GM12878 (cell line): ENCODE measurements around the gene MLPH. TPM values are rescaled to one million over a fixed set of nuclear protein-coding genes. Genes with fewer than 3 reads are reported as not detected.

ENCODE experiments used
- ATAC-seq: fragments of 200-7000 bp; cut with Tn5 transposase; 3 replicates; pipeline ENCODE4 v1.9.1; 2020; ENCODE audit warnings: mild to moderate bottlenecking, moderate library complexity
- BruUV-seq: library from RNA; stranded (reverse); fragments of 400-500 nt; replicated peaks from 2 replicates; lab custom pipeline; 2021; lab: Mats Ljungman, UMichigan
- CTCF ChIA-PET: fragments of 300-600 bp; sonication (Branson Sonifier 250); formaldehyde crosslinking; extraction: SDS; loops from one replicate; lab custom pipeline; 2021; ENCODE audit warnings: inconsistent platforms; lab: Yijun Ruan, JAX
- POLR2A ChIA-PET: fragments of 350-600 bp; formaldehyde crosslinking; extraction: SDS; loops from one replicate; lab custom pipeline; 2021; ENCODE audit warnings: inconsistent platforms; lab: Charles Lee
- RAD21 ChIA-PET: fragments of 300-600 bp; sonication (Branson Sonifier 250); formaldehyde crosslinking; loops from one replicate; lab custom pipeline; 2023; ENCODE audit warnings: antibody characterized with exemption; ENCODE audit not compliant: unreplicated experiment; lab: Charles Lee
- SMC1A ChIA-PET: fragments of 300-600 bp; sonication (Branson Sonifier 250); formaldehyde crosslinking; loops from one replicate; lab custom pipeline; 2023; ENCODE audit not compliant: unreplicated experiment, uncharacterized antibody; lab: Charles Lee
- DNase-seq: peaks from one replicate; pipeline ENCODE4 v3.0.0-alpha.2; 2011; ENCODE audit warnings: low read depth, low spot score
- FAIRE-seq: peaks from 3 replicates; lab custom pipeline; 2011; peaks lifted over from hg19 to GRCh38; lab: Jason Lieb, UNC
- H2AFZ ChIP-seq: 2 replicates; pipeline ENCODE4 v1.6.0; 2011; ENCODE audit warnings: low read depth, low read length, control low read depth; ENCODE audit not compliant: control insufficient read depth
- H3K27ac ChIP-seq: 2 replicates; pipeline ENCODE4 v1.5.1; 2011; ENCODE audit warnings: control low read depth; ENCODE audit not compliant: control insufficient read depth, insufficient read depth
- H3K27me3 ChIP-seq, 2 experiments: replicated peaks in 1 of 2; 2 replicates each; pipeline versions ENCODE4 v1.6.0 to v1.6.1; 2011; ENCODE audit warnings: low read length in 1 of 2; ENCODE audit not compliant: control insufficient read depth in 2 of 2, insufficient read depth in 2 of 2
- H3K36me3 ChIP-seq, 2 experiments: 2 replicates each; pipeline ENCODE4 v1.5.1; 2011; ENCODE audit warnings: low read length in 1 of 2; ENCODE audit not compliant: control insufficient read depth in 2 of 2, insufficient read depth in 2 of 2
- H3K4me1 ChIP-seq: 2 replicates; pipeline ENCODE4 v1.6.1; 2011; ENCODE audit warnings: mild to moderate bottlenecking, low read length, moderate library complexity, mixed read lengths; ENCODE audit not compliant: control insufficient read depth, insufficient read depth
- H3K4me2 ChIP-seq: 2 replicates; pipeline ENCODE4 v1.6.0; 2011; ENCODE audit warnings: control low read depth; ENCODE audit not compliant: control insufficient read depth, insufficient read depth
- H3K4me3 ChIP-seq: fragments of 200-600 bp; sonication (generic); 2 replicates; pipeline ENCODE4 v1.5.1; 2016
- H3K79me2 ChIP-seq: 2 replicates; pipeline ENCODE4 v1.6.0; 2011; ENCODE audit warnings: low read length; ENCODE audit not compliant: control insufficient read depth, insufficient read depth
- H3K9ac ChIP-seq: 2 replicates; pipeline ENCODE4 v1.8.0; 2011; ENCODE audit warnings: low read length, control low read depth, mixed read lengths; ENCODE audit not compliant: control insufficient read depth, insufficient read depth
- H3K9me3 ChIP-seq: replicated peaks from 3 replicates; pipeline ENCODE4 v1.5.1; 2011; ENCODE audit warnings: mild to moderate bottlenecking, low read length; ENCODE audit not compliant: control insufficient read depth, insufficient read depth
- H4K20me1 ChIP-seq: 2 replicates; pipeline ENCODE4 v1.6.0; 2011; ENCODE audit not compliant: control insufficient read depth, insufficient read depth
- DPF2 ChIP-seq: fragments of 450-650 bp; IDR thresholded peaks from 2 replicates; pipeline ENCODE4 v1.6.1; 2017; ENCODE audit warnings: mild to moderate bottlenecking
- FOXM1 ChIP-seq: IDR thresholded peaks from 2 replicates; pipeline ENCODE4 v1.6.1; 2012; ENCODE audit warnings: low read depth, mild to moderate bottlenecking, inconsistent platforms, low read length, moderate library complexity
- MEF2A ChIP-seq: IDR thresholded peaks from 2 replicates; pipeline ENCODE4 v1.6.1; 2011; ENCODE audit warnings: low read depth, mild to moderate bottlenecking, low read length, moderate library complexity; ENCODE audit not compliant: insufficient read depth
- MYB ChIP-seq: fragments of 150-350 bp; IDR thresholded peaks from 2 replicates; pipeline ENCODE4 v1.6.1; 2014; ENCODE audit warnings: mild to moderate bottlenecking, low read depth, low read length, borderline replicate concordance
- NFIC ChIP-seq: IDR thresholded peaks from 2 replicates; pipeline ENCODE4 v1.6.1; 2012; ENCODE audit warnings: low read depth, mild to moderate bottlenecking, inconsistent platforms, low read length, moderate library complexity
- POLR2AphosphoS5 ChIP-seq: IDR thresholded peaks from 2 replicates; pipeline ENCODE4 v1.6.1; 2011; ENCODE audit warnings: mild to moderate bottlenecking, low read length, inconsistent platforms
- RAD51 ChIP-seq: fragments of 450-650 bp; IDR thresholded peaks from 2 replicates; pipeline ENCODE4 v1.6.1; 2016; ENCODE audit warnings: moderate library complexity, mild to moderate bottlenecking, inconsistent platforms
- SMAD1 ChIP-seq: fragments of 450-650 bp; IDR thresholded peaks from 2 replicates; pipeline ENCODE4 v1.6.1; 2018; ENCODE audit warnings: mild to moderate bottlenecking, low read depth; ENCODE audit not compliant: partially characterized antibody
- SP1 ChIP-seq: IDR thresholded peaks from one replicate; pipeline ENCODE4 v1.6.1; 2011; ENCODE audit warnings: low read depth, low read length
- SUZ12 ChIP-seq: fragments of 200-600 bp; sonication (generic); IDR thresholded peaks from one replicate; pipeline ENCODE4 v1.6.1; 2018; ENCODE audit warnings: antibody characterized with exemption, mild to moderate bottlenecking; ENCODE audit not compliant: unreplicated experiment
- WGBS: methylation state at CpG from one replicate; pipeline ENCODE4 v1.1.6; 2016; ENCODE audit warnings: low lambda C conversion rate; ENCODE audit not compliant: insufficient replicate concordance, insufficient coverage; ENCODE audit errors: missing lambda C conversion rate; 5-methylcytosine and 5-hydroxymethylcytosine counted together
- in situ Hi-C: fragments of 300-500 bp; cut with MboI; formaldehyde crosslinking; loops from 9 replicates; pipeline ENCODE4 v1.14.3; 2018; ENCODE audit warnings: mixed read lengths
- intact Hi-C: fragments of 100-400 bp; cut with micrococcal nuclease; formaldehyde crosslinking; loops from one replicate; pipeline ENCODE4 v1.14.2; 2022; ENCODE audit not compliant: unreplicated experiment
- polyA plus RNA-seq, 11 experiments: library from polyadenylated mRNA; depleted of rRNA in 4 of 11; unstranded in 6 of 11; stranded (reverse) in 5 of 11; fragments of >200 nt; fragmentation: Nextera tagmentation in 4 of 11; fragmentation: Illumina TruSeq in 1 of 11; extraction: Ambion mirVana in 4 of 11; extraction: Trizol in 1 of 11; gene quantifications; 1 replicate in 1 of 11; 2 replicates in 10 of 11; pipeline versions ENCODE4 v1.2.1 to v1.2.3, GENCODE V29; 2011 to 2016; ENCODE audit warnings: inconsistent platforms in 2 of 11, missing spikeins in 2 of 11, low read depth in 1 of 11
- total RNA-seq, 4 experiments: library from RNA; depleted of rRNA in 3 of 4; stranded (reverse); fragments of >200 nt in 3 of 4; fragmentation: Illumina TruSeq in 1 of 4; extraction: Trizol in 1 of 4; gene quantifications; 2 replicates each; pipeline versions ENCODE4 v1.2.1 to v1.2.3, GENCODE V29; 2013 to 2021
- TF ChIP-seq, protein P1 (sequence below): fragments of 450-650 bp; IDR thresholded peaks from 2 replicates; pipeline ENCODE4 v1.6.1; 2017; ENCODE audit warnings: mild to moderate bottlenecking, low read depth, inconsistent platforms; ENCODE audit not compliant: poor library complexity, severe bottlenecking
- TF ChIP-seq, protein P2 (sequence below): IDR thresholded peaks from 2 replicates; pipeline ENCODE4 v1.6.1; 2011; ENCODE audit warnings: low read depth, mild to moderate bottlenecking, low read length, moderate library complexity, borderline replicate concordance; ENCODE audit errors: extremely low read depth
- TF ChIP-seq, protein P3 (sequence below): fragments of 450-650 bp; IDR thresholded peaks from 2 replicates; pipeline ENCODE4 v1.6.1; 2018; ENCODE audit warnings: mild to moderate bottlenecking, low read depth, moderate library complexity; ENCODE audit not compliant: partially characterized antibody
- TF ChIP-seq, protein P4 (sequence below): fragments of 450-650 bp; IDR thresholded peaks from 2 replicates; pipeline ENCODE4 v1.6.1; 2017; ENCODE audit warnings: mild to moderate bottlenecking, moderate library complexity

MLPH gene
- total and polyA plus RNA-seq, 10 of the 15 experiments (the other 5 are each of a cell fraction or from before 2014, with no cell fraction given), result 0.16 to 0.85 TPM; not detected in 8

DNA sequence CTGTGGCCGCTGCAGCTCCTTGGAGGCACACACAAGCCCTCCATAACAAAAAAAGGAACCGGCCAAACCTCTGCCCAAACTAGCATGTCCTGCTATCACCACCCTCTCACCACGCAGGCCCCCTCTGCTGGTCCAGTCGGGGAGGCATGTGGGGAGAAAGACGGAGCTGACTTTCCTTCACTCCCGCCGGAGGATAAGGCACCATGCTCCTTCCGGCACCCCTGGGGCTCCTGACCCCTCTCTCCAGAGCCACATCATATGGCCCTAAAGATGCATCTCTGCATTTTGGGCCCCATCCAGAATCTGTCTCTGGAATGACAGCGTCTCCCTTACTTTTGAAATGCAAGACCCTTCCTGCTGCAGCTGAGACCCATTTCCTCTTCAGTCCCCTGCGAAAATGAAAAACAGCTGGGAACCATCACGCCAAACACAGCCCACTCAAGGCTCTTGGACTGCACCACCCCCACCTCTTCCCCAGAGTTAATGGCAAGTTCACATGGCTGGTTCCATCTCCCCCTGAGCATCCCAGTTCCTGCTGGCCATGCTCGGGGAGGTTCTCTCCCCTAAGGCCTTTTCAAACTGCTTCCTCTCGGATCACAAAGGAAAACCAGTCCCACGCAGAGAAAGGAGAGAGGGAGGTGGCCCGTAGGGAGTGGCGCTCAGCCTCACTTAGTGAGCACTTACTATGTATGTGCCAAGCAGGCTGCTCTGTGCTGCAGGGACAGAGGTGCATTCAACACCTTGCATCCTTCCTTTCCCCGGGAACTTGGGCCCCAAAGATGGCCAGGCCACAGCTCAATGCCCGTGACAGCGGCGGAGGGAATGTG lies 35.2 kb upstream of the MLPH start:
- intact Hi-C loops, result no loop called here
- no peaks in the 10 kb centered on the region for H3K27me3 ChIP-seq
- ATAC-seq (no peak), DNase-seq (no peak), FAIRE-seq (no peak)
- H3K4me2 ChIP-seq, result no peak overlapping the region
- no TSS peak for BruUV-seq
- H3K4me3 ChIP-seq, result no peak overlapping the region
- ChIA-PET RAD21 (no interaction called here), CTCF (interaction anchor here (0.7 to 1.2 kb wide), 2 partner anchors 16 to 23 kb away, joined by 3 to 5 read pairs; no protein-coding TSS in a partner anchor), POLR2A (no interaction called here), SMC1A (no interaction called here)
- no peak overlapping the region for H3K27ac ChIP-seq
- H2AFZ ChIP-seq, result no peak overlapping the region
- no peaks in the 10 kb centered on the region for H4K20me1 ChIP-seq
- no peaks in the 10 kb centered on the region for H3K36me3 ChIP-seq
- no peaks in the 10 kb centered on the region for H3K4me1 ChIP-seq
- in situ Hi-C loops, result no loop called here
- WGBS, result 66% methylated on average over 20 of the region's 20 CpGs
- no peak overlapping the region for H3K9ac ChIP-seq
- no peaks in the 10 kb centered on the region for H3K79me2 ChIP-seq
- no peaks in the 10 kb centered on the region; the same call in 1 of the 3 replicates for H3K9me3 ChIP-seq
- TF ChIP-seq, protein P1, sequence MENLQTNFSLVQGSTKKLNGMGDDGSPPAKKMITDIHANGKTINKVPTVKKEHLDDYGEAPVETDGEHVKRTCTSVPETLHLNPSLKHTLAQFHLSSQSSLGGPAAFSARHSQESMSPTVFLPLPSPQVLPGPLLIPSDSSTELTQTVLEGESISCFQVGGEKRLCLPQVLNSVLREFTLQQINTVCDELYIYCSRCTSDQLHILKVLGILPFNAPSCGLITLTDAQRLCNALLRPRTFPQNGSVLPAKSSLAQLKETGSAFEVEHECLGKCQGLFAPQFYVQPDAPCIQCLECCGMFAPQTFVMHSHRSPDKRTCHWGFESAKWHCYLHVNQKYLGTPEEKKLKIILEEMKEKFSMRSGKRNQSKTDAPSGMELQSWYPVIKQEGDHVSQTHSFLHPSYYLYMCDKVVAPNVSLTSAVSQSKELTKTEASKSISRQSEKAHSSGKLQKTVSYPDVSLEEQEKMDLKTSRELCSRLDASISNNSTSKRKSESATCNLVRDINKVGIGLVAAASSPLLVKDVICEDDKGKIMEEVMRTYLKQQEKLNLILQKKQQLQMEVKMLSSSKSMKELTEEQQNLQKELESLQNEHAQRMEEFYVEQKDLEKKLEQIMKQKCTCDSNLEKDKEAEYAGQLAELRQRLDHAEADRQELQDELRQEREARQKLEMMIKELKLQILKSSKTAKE, result no peak
- no peak for TF ChIP-seq SMAD1
- TF ChIP-seq POLR2AphosphoS5, result no peak
- TF ChIP-seq, protein P2, sequence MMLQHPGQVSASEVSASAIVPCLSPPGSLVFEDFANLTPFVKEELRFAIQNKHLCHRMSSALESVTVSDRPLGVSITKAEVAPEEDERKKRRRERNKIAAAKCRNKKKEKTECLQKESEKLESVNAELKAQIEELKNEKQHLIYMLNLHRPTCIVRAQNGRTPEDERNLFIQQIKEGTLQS, result no peak
- no peak for TF ChIP-seq SP1
- no peak for TF ChIP-seq SUZ12
- TF ChIP-seq RAD51, result no peak
- no peak for TF ChIP-seq MEF2A
- TF ChIP-seq MYB, result no peak
- TF ChIP-seq, protein P3, sequence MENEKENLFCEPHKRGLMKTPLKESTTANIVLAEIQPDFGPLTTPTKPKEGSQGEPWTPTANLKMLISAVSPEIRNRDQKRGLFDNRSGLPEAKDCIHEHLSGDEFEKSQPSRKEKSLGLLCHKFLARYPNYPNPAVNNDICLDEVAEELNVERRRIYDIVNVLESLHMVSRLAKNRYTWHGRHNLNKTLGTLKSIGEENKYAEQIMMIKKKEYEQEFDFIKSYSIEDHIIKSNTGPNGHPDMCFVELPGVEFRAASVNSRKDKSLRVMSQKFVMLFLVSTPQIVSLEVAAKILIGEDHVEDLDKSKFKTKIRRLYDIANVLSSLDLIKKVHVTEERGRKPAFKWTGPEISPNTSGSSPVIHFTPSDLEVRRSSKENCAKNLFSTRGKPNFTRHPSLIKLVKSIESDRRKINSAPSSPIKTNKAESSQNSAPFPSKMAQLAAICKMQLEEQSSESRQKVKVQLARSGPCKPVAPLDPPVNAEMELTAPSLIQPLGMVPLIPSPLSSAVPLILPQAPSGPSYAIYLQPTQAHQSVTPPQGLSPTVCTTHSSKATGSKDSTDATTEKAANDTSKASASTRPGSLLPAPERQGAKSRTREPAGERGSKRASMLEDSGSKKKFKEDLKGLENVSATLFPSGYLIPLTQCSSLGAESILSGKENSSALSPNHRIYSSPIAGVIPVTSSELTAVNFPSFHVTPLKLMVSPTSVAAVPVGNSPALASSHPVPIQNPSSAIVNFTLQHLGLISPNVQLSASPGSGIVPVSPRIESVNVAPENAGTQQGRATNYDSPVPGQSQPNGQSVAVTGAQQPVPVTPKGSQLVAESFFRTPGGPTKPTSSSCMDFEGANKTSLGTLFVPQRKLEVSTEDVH, result no peak
- TF ChIP-seq, protein P4, sequence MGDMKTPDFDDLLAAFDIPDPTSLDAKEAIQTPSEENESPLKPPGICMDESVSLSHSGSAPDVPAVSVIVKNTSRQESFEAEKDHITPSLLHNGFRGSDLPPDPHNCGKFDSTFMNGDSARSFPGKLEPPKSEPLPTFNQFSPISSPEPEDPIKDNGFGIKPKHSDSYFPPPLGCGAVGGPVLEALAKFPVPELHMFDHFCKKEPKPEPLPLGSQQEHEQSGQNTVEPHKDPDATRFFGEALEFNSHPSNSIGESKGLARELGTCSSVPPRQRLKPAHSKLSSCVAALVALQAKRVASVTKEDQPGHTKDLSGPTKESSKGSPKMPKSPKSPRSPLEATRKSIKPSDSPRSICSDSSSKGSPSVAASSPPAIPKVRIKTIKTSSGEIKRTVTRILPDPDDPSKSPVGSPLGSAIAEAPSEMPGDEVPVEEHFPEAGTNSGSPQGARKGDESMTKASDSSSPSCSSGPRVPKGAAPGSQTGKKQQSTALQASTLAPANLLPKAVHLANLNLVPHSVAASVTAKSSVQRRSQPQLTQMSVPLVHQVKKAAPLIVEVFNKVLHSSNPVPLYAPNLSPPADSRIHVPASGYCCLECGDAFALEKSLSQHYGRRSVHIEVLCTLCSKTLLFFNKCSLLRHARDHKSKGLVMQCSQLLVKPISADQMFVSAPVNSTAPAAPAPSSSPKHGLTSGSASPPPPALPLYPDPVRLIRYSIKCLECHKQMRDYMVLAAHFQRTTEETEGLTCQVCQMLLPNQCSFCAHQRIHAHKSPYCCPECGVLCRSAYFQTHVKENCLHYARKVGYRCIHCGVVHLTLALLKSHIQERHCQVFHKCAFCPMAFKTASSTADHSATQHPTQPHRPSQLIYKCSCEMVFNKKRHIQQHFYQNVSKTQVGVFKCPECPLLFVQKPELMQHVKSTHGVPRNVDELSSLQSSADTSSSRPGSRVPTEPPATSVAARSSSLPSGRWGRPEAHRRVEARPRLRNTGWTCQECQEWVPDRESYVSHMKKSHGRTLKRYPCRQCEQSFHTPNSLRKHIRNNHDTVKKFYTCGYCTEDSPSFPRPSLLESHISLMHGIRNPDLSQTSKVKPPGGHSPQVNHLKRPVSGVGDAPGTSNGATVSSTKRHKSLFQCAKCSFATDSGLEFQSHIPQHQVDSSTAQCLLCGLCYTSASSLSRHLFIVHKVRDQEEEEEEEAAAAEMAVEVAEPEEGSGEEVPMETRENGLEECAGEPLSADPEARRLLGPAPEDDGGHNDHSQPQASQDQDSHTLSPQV, result no peak
- no peak for TF ChIP-seq FOXM1
- TF ChIP-seq DPF2, result no peak
- TF ChIP-seq NFIC, result no peak
